ENCODE measurements around the gene NR1H2. TPM values are rescaled to one million over a fixed set of nuclear protein-coding genes. Genes with fewer than 3 reads are reported as not detected.
A peak's percentile ranks its signal among the peaks of the same experiment; 100 is the strongest.
"Not testable (repeated sequence)": the region's sequence is repeated elsewhere in the genome, so short reads cannot be mapped to it uniquely, and the experiment has no call there.

NR1H2 gene
- total and polyA plus RNA-seq, 2 donors (not counting 1 experiment from before 2014, with no cell fraction given), result 30.3 to 82.4 TPM

GRCh38 chr19:50387176-50387867 is 11.1 kb downstream of the NR1H2 start:
- Histone ChIP-seq H3K4me3 (replicated peaks in 1 of 4; ENCODE audit: control extremely low read depth in 1 of 4, insufficient read depth in 1 of 4, low read depth in 3 of 4, low read length in 4 of 4) (no peak overlapping the region), H3K27ac (ENCODE audit: insufficient read depth, low read length) (no peak overlapping the region), H3K9me3 (ENCODE audit: control insufficient read depth, insufficient read depth, low read depth, low read length) (no peaks in the 10 kb centered on the region), H3K79me2 (ENCODE audit: control insufficient read depth, insufficient read depth, low read length) (peaks cover 24% of the 10 kb centered on the region), H3K9ac (ENCODE audit: insufficient read depth, low read length) (no peak overlapping the region), H3K36me3 (ENCODE audit: control insufficient read depth, insufficient read depth, low read length) (peaks cover 5% of the 10 kb centered on the region), H2AFZ (ENCODE audit: low read length) (no peak overlapping the region), H3K27me3 (ENCODE audit: control insufficient read depth, insufficient read depth, low read length) (no peaks in the 10 kb centered on the region), H3K4me2 (ENCODE audit: extremely low read depth, insufficient read depth, low read length) (no peak overlapping the region), H3K4me1 (ENCODE audit: control insufficient read depth, extremely low read depth, insufficient read depth, low read length) (peaks cover 2% of the 10 kb centered on the region), H4K20me1 (ENCODE audit: control insufficient read depth, extremely low read depth, insufficient read depth, low read length) (no peaks in the 10 kb centered on the region)
- DNase-seq (ENCODE audit: low read depth in 2 of 2), result peak; percentile 13 to 44
- TF ChIP-seq EZH2 (IDR thresholded peaks at IDR 0.05; ENCODE audit: low read length, missing control alignments) (no peak), CTCF (conservative IDR thresholded peaks at IDR 0.05 in 1 of 2, IDR thresholded peaks at IDR 0.05 in 1 of 2; ENCODE audit: low read depth in 1 of 2, low read length in 2 of 2) (no peak)

GRCh38 chr19:50387868-50388245 is 11.6 kb downstream of the NR1H2 start:
- Histone ChIP-seq H3K4me1 (ENCODE audit: control insufficient read depth, extremely low read depth, insufficient read depth, low read length) (peaks cover 2% of the 10 kb centered on the region), H3K9me3 (ENCODE audit: control insufficient read depth, insufficient read depth, low read depth, low read length) (no peaks in the 10 kb centered on the region), H3K27me3 (ENCODE audit: control insufficient read depth, insufficient read depth, low read length) (no peaks in the 10 kb centered on the region), H3K9ac (ENCODE audit: insufficient read depth, low read length) (no peak overlapping the region), H3K4me3 (replicated peaks in 1 of 4; ENCODE audit: control extremely low read depth in 1 of 4, insufficient read depth in 1 of 4, low read depth in 3 of 4, low read length in 4 of 4) (no peak overlapping the region), H2AFZ (ENCODE audit: low read length) (no peak overlapping the region), H3K4me2 (ENCODE audit: extremely low read depth, insufficient read depth, low read length) (no peak overlapping the region), H3K27ac (ENCODE audit: insufficient read depth, low read length) (no peak overlapping the region), H3K36me3 (ENCODE audit: control insufficient read depth, insufficient read depth, low read length) (peaks cover 2% of the 10 kb centered on the region), H3K79me2 (ENCODE audit: control insufficient read depth, insufficient read depth, low read length) (peaks cover 24% of the 10 kb centered on the region), H4K20me1 (ENCODE audit: control insufficient read depth, extremely low read depth, insufficient read depth, low read length) (no peaks in the 10 kb centered on the region)
- no peak for TF ChIP-seq CTCF (conservative IDR thresholded peaks at IDR 0.05 in 1 of 2, IDR thresholded peaks at IDR 0.05 in 1 of 2; ENCODE audit: low read depth in 1 of 2, low read length in 2 of 2)
- TF ChIP-seq EZH2 (IDR thresholded peaks at IDR 0.05; ENCODE audit: low read length, missing control alignments), result no peak
- no peak for DNase-seq (ENCODE audit: low read depth in 2 of 2)

- H3K4me3 ChIP-seq (replicated peaks in 1 of 4; ENCODE audit: control extremely low read depth in 1 of 4, insufficient read depth in 1 of 4, low read depth in 3 of 4, low read length in 4 of 4); H3K9me3 ChIP-seq (ENCODE audit: control insufficient read depth, insufficient read depth, low read depth, low read length); H3K4me2 ChIP-seq (ENCODE audit: extremely low read depth, insufficient read depth, low read length); H3K9ac ChIP-seq (ENCODE audit: insufficient read depth, low read length); H3K27ac ChIP-seq (ENCODE audit: insufficient read depth, low read length); H3K4me1 ChIP-seq (ENCODE audit: control insufficient read depth, extremely low read depth, insufficient read depth, low read length); H3K36me3 ChIP-seq (ENCODE audit: control insufficient read depth, insufficient read depth, low read length); DNase-seq (ENCODE audit: low read depth in 2 of 2); H4K20me1 ChIP-seq (ENCODE audit: control insufficient read depth, extremely low read depth, insufficient read depth, low read length); H3K27me3 ChIP-seq (ENCODE audit: control insufficient read depth, insufficient read depth, low read length); H2AFZ ChIP-seq (ENCODE audit: low read length): not testable (repeated sequence)
- peaks cover 21% of the 10 kb centered on the region for H3K79me2 ChIP-seq (ENCODE audit: control insufficient read depth, insufficient read depth, low read length)
Observed at GRCh38 chr19:50390295-50390694, 14.0 kb downstream of the NR1H2 start.

- not testable (repeated sequence) for H3K4me1 ChIP-seq (ENCODE audit: control insufficient read depth, extremely low read depth, insufficient read depth, low read length); H3K4me3 ChIP-seq (replicated peaks in 1 of 4; ENCODE audit: control extremely low read depth in 1 of 4, insufficient read depth in 1 of 4, low read depth in 3 of 4, low read length in 4 of 4); H3K27ac ChIP-seq (ENCODE audit: insufficient read depth, low read length); H3K9me3 ChIP-seq (ENCODE audit: control insufficient read depth, insufficient read depth, low read depth, low read length); H3K36me3 ChIP-seq (ENCODE audit: control insufficient read depth, insufficient read depth, low read length); H4K20me1 ChIP-seq (ENCODE audit: control insufficient read depth, extremely low read depth, insufficient read depth, low read length); H3K4me2 ChIP-seq (ENCODE audit: extremely low read depth, insufficient read depth, low read length); DNase-seq (ENCODE audit: low read depth in 2 of 2); H3K9ac ChIP-seq (ENCODE audit: insufficient read depth, low read length); H2AFZ ChIP-seq (ENCODE audit: low read length); H3K27me3 ChIP-seq (ENCODE audit: control insufficient read depth, insufficient read depth, low read length)
- peaks cover 18% of the 10 kb centered on the region for H3K79me2 ChIP-seq (ENCODE audit: control insufficient read depth, insufficient read depth, low read length)
Observed at GRCh38 chr19:50390952-50391351, 14.7 kb downstream of the NR1H2 start.
